ENCODE results near the gene UPF3B. TPM values are rescaled to one million over a fixed set of nuclear protein-coding genes. Genes with fewer than 3 reads are reported as not detected.

UPF3B gene
- total and polyA plus RNA-seq, 9 of the 15 experiments (the other 6 are each of a cell fraction or from before 2014, with no cell fraction given), result 17.6 to 57.0 (median 32.3) TPM

DNA sequence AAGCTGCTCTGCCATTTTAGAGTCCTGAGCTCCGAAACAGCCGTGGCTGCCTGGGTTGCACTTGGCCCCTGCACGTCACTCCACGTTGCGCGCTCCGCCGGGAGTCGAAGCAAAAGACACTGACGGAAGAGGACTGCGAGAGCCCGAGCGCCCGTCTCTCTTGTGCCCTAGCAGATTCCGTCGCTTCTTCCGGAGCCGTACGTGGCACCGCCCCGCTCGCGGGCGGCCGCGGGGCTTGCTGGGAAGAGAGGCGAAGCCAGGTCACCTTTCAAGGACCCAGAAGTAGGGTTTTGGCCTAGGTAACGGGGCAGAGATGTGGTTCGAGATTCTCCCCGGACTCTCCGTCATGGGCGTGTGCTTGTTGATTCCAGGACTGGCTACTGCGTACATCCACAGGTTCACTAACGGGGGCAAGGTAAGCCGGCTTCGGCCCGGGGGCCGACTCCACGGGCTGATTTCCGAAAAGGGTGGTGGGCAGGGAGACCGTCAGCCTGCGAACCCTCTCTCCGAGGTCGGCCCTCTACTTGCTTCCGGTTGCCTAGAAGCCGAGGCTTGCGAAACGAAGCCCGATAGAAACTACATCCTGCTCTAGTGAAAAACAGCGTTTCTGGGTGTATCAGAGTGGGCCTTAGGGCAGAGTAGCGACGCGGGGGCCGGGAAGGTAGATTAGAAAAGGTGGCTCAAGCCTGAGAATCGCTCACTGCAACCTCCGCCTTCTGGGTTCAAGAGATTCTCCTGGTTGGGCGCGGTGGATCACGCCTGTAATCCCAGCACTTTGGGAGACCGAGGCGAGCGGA lies 19.0 kb upstream of the UPF3B start, which contains the start of the genes NDUFA1 and RNF113A:
TSS of gene NDUFA1 (plus strand) at position 234 of the 797 bp plus-strand sequence. CDS start at position 314, 80 bp downstream.
TSS of gene RNF113A (minus strand) at position 135 of the 797 bp plus-strand sequence. CDS start at position 15, 120 bp downstream.
- Histone ChIP-seq H3K9me3 (replicated peaks; ENCODE audit: control insufficient read depth, insufficient read depth, low read depth, low read length) (no peaks in the 10 kb centered on the region), H3K4me3 (peak within 1 kb of the TSS; percentile 94), H3K4me1 (replicated peaks in 1 of 2; ENCODE audit: control insufficient read depth in 2 of 2, insufficient read depth in 2 of 2, low read length in 2 of 2) (peaks cover 0 to 6% of the 10 kb centered on the region in 2 experiments; a peak in 2 of 5 replicates), H3K79me2 (ENCODE audit: control insufficient read depth, insufficient read depth, low read length) (peaks cover 64% of the 10 kb centered on the region), H3K27ac (ENCODE audit: extremely low read depth, low read depth, low read length) (peak within 1 kb of the TSS; percentile 99), H2AFZ (ENCODE audit: low read depth, low read length) (peak within 1 kb of the TSS; percentile 89), H3K36me3 (ENCODE audit: control insufficient read depth, insufficient read depth, low read length) (peaks cover 35% of the 10 kb centered on the region; the same call in 2 of the 3 replicates), H4K20me1 (replicated peaks; ENCODE audit: control insufficient read depth, insufficient read depth, low read length) (no peaks in the 10 kb centered on the region; the same call in 1 of the 2 replicates), H3K27me3 (ENCODE audit: control insufficient read depth in 2 of 2, insufficient read depth in 2 of 2, low read length in 2 of 2) (no peaks in the 10 kb centered on the region), H3K9ac (ENCODE audit: insufficient read depth in 1 of 2, low read depth in 2 of 2, low read length in 2 of 2) (peak within 1 kb of the TSS; percentile 95 to 100), H3K4me2 (ENCODE audit: insufficient read depth, low read length) (peak within 1 kb of the TSS; percentile 97), H3K9me1 (ENCODE audit: control insufficient read depth, insufficient read depth, low read length) (no peaks in the 10 kb centered on the region)
- peak; percentile 84 for FAIRE-seq
- DNase-seq (ENCODE audit: extremely low read depth in 1 of 4, low spot score in 3 of 4), result peak; percentile 77 to 94 (median 82)
- in situ Hi-C loops (cut with MboI) (loop anchor here (10.0 kb wide), 1 partner anchor 357 kb away; no protein-coding TSS in a partner anchor), intact Hi-C loops (cut with micrococcal nuclease) (loop anchor here (2.0 kb wide), 1 partner anchor 19 kb away; the partner anchor contains the start of gene UPF3B)
- TSS peak; percentile 76 for BruUV-seq (replicated peaks)
- WGBS (ENCODE audit: insufficient coverage, low coverage, missing lambda C conversion rate), result 0% methylated on average over 54 of the region's 62 CpGs
- ATAC-seq, result peak; percentile 94
- CTCF ChIA-PET (ENCODE audit: low intra/inter-chr PET ratio), result no interaction called here
- POLR2A ChIA-PET, result interaction anchor here (0.6 to 4.1 kb wide), 6 partner anchors 10 to 179 kb away, joined by 3 to 30 read pairs (median 8); partner anchors contain the start of genes RPL39, SEPTIN6 and UPF3B
- TF ChIP-seq JUN (IDR thresholded peaks at IDR 0.05; ENCODE audit: borderline replicate concordance, low read depth, low read length) (no peak), JUN (CRISPR knock-in tag; IDR thresholded peaks at IDR 0.05; ENCODE audit: borderline replicate concordance) (no peak), RBM34 (IDR thresholded peaks at IDR 0.05; ENCODE audit: borderline replicate concordance, insufficient read depth, low read length) (no peak), RFX5 (IDR thresholded peaks at IDR 0.05; ENCODE audit: low read depth, low read length) (no peak), ETV6 (IDR thresholded peaks at IDR 0.05; ENCODE audit: borderline replicate concordance in 1 of 2, low read depth in 2 of 2, low read length in 1 of 2) (no peak), ETV6 (CRISPR knock-in tag; IDR thresholded peaks at IDR 0.05; ENCODE audit: borderline replicate concordance) (no peak), TAL1 (IDR thresholded peaks at IDR 0.05) (no peak), TCF3 (CRISPR knock-in tag; IDR thresholded peaks at IDR 0.05) (peak; percentile 30), ZC3H4 (CRISPR knock-in tag; IDR thresholded peaks at IDR 0.05; ENCODE audit: borderline replicate concordance) (no peak), SNRNP70 (optimal IDR thresholded peaks at IDR 0.05; ENCODE audit: low read depth, low read length) (no peak), NR2C2 (CRISPR knock-in tag; IDR thresholded peaks at IDR 0.05) (peak; percentile 77), NR2C2 (tag; IDR thresholded peaks at IDR 0.05) (peak; percentile 79; the same call in 1 of the 2 replicates), STAT5A (IDR thresholded peaks at IDR 0.05; ENCODE audit: borderline replicate concordance, low read length) (no peak)
- TF ChIP-seq, protein P1, sequence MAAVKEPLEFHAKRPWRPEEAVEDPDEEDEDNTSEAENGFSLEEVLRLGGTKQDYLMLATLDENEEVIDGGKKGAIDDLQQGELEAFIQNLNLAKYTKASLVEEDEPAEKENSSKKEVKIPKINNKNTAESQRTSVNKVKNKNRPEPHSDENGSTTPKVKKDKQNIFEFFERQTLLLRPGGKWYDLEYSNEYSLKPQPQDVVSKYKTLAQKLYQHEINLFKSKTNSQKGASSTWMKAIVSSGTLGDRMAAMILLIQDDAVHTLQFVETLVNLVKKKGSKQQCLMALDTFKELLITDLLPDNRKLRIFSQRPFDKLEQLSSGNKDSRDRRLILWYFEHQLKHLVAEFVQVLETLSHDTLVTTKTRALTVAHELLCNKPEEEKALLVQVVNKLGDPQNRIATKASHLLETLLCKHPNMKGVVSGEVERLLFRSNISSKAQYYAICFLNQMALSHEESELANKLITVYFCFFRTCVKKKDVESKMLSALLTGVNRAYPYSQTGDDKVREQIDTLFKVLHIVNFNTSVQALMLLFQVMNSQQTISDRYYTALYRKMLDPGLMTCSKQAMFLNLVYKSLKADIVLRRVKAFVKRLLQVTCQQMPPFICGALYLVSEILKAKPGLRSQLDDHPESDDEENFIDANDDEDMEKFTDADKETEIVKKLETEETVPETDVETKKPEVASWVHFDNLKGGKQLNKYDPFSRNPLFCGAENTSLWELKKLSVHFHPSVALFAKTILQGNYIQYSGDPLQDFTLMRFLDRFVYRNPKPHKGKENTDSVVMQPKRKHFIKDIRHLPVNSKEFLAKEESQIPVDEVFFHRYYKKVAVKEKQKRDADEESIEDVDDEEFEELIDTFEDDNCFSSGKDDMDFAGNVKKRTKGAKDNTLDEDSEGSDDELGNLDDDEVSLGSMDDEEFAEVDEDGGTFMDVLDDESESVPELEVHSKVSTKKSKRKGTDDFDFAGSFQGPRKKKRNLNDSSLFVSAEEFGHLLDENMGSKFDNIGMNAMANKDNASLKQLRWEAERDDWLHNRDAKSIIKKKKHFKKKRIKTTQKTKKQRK (IDR thresholded peaks at IDR 0.05; ENCODE audit: borderline replicate concordance, low read depth, low read length), result no peak
- TF ChIP-seq, protein P2, sequence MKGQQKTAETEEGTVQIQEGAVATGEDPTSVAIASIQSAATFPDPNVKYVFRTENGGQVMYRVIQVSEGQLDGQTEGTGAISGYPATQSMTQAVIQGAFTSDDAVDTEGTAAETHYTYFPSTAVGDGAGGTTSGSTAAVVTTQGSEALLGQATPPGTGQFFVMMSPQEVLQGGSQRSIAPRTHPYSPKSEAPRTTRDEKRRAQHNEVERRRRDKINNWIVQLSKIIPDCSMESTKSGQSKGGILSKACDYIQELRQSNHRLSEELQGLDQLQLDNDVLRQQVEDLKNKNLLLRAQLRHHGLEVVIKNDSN (CRISPR knock-in tag; IDR thresholded peaks at IDR 0.05), result no peak
- TF ChIP-seq, protein P3, sequence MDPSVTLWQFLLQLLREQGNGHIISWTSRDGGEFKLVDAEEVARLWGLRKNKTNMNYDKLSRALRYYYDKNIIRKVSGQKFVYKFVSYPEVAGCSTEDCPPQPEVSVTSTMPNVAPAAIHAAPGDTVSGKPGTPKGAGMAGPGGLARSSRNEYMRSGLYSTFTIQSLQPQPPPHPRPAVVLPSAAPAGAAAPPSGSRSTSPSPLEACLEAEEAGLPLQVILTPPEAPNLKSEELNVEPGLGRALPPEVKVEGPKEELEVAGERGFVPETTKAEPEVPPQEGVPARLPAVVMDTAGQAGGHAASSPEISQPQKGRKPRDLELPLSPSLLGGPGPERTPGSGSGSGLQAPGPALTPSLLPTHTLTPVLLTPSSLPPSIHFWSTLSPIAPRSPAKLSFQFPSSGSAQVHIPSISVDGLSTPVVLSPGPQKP (CRISPR knock-in tag; IDR thresholded peaks at IDR 0.05), result no peak
